NK-92 treated with Interleukin-12 subunit alpha and Interleukin-12 subunit beta, amount 100 ng/mL, for 24 hours (cell line): ENCODE data around the gene NOC2L.
"Not testable (repeated sequence)": the region's sequence is repeated elsewhere in the genome, so short reads cannot be mapped to it uniquely, and the experiment has no call there.

Experiments
- DNase-seq: peaks from one replicate; lab custom pipeline; 2025; lab: John Stamatoyannopoulos, UW

NOC2L gene

DNA sequence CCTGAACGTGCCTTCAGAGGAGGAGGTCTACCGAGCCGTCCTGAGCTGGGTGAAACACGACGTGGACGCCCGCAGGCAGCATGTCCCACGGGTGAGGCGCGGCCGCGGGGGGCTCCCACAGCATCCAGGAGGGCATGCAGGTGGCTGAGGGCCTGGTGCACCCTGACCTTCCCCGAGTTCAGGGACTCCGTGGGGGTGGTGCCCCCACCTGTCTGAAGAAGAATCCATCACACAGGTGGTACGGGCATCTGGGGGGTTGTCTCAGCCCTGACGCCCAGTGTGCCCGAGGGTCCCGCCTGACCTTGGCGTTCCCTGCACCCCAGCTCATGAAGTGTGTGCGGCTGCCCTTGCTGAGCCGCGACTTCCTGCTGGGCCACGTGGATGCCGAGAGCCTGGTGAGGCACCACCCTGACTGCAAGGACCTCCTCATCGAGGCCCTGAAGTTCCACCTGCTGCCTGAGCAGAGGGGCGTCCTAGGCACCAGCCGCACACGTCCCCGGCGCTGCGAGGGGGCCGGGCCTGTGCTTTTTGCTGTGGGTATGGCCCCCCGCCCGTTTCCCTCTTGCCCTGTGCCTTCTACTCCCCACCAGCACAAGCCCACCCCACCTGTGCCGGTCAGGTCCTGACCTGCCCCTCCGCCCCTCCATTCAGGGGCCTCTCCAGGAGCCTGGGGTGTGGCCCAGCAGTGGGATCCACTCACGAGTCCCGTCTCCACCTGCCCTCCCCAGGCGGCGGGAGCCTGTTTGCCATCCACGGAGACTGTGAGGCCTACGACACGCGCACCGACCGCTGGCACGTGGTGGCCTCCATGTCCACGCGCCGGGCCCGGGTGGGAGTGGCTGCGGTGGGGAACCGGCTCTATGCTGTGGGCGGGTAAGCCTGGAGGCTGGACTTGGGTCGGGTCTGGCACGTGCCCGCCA lies 3.6 kb upstream of the NOC2L start:
- no peak for DNase-seq

DNA sequence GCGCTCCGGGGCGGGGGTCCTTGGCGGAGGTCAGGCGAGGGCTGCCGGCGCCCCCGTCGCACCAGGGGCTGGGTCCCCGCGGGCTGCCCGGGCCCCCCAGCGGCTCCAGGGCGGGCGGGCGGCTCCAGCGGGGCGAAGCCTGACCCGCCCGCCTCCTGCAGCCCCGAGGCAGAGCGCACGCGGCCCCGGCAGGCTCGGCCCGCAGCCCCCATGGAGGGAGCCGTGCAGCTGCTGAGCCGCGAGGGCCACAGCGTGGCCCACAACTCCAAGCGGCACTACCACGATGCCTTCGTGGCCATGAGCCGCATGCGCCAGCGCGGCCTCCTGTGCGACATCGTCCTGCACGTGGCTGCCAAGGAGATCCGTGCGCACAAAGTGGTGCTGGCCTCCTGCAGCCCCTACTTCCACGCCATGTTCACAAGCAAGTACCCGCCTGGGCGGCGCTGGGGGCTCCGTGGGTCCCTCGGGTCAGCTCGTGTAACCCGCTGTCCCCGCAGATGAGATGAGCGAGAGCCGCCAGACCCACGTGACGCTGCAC lies 2.1 kb upstream of the NOC2L start:
- DNase-seq: no peak

DNA sequence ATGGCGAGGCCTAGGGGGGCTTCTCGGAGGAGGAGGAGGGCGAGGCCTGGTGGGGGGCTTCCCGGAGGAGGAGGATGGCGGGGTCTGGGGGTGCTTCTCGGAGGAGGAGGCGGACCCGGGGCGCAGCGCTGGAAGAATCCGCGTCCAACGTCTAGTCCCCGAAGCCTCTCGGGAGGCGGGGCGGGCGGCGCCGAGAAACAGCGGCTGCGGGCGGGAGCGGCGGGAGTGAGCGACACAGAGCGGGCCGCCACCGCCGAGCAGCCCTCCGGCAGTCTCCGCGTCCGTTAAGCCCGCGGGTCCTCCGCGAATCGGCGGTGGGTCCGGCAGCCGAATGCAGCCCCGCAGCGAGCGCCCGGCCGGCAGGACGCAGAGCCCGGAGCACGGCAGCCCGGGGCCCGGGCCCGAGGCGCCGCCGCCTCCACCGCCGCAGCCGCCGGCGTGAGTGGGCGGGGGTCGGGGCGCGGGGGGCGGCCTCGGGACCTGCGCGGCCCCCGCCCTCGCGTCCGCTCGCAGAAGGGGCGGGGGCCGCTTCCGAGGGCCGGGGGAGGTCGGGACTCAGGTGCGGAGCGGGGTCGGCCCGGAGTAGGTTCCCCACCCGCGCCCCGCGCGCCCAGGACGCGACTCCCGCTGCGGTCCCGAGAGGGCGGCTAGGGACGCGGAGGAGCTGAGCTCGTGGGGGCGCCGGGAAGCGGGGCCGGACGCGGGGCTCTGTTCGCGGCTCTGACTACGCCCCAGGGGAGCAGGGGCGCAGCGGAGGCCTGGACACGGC lies 1.5 kb upstream of the NOC2L start, which contains the start of gene KLHL17:
TSS of gene KLHL17 (plus strand) at position 222 of the 769 bp plus-strand sequence. CDS start at position 332, 110 bp downstream.
- peak; percentile 32 for DNase-seq

DNA sequence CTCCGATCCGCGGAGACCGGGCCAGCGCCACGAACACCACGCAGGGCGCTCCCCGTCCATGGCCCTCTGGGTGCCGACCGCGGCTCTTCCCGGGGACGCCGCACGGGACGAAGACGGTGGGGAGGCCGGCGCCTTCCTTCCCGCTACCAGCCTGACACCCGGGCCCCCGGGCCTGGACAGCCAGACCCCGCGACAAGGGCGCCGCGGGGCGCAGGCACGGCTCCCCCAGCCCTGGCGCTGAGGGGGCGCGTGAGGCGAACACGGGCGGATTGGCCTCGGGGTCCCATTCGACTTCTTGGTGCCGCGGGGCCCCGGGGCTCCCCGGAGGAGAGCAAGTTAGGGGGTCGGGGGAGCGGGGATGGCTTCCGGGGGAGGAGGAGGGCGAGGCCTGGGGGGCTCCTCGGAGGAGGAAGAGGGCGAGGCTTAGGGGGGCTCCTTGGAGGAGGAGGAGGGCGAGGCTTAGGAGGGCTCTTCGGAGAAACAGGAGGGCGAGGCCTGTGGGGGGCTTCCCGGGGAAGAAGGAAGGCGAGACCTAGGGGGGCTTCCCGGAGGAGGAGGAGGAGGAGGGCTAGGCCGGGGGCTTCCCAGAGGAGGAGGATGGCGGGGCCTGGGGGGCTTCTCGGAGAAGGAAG lies 791 bp upstream of the NOC2L start:
- DNase-seq: no peak

DNA sequence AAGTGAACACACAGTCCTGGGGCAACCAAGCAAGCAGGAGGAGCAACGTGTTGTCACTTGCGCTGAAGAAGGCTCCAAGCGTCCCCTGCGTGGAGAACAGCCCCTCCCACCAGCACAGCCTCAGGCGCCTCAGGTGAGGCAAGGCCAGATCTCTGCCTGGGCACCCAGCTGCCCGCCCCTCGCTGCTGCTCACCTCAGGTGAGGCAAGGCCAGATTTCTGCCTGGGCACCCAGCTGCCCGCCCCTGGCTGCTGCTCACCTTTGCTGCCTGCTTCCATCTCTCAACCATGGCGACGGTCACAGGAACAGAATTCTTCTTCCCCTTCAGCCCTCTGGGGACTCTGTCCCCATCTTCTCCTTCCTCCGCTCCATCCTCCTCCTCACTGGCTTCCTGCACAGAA lies 2.4 kb downstream of the NOC2L start:
- DNase-seq: no peak

DNA sequence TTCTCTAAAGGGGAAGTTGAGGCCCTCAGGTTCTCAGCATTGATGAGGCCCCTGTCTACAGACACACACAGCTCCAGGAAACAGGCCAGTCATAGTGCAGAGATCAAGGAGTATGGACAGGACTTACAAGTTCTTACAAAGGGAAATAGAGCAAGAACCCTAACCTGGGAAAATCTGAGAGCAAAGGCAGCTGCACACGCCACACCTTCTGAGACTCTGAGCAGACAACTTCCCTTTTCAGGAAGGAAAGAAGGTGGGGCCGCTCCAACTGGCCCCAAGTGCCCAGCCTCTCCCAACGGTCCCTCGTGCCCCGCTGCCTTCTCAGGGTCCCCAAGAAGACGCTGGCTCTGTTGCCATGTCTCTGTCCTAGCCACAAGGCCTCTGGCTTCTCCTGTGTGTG lies 3.6 kb downstream of the NOC2L start:
- DNase-seq: no peak

DNA sequence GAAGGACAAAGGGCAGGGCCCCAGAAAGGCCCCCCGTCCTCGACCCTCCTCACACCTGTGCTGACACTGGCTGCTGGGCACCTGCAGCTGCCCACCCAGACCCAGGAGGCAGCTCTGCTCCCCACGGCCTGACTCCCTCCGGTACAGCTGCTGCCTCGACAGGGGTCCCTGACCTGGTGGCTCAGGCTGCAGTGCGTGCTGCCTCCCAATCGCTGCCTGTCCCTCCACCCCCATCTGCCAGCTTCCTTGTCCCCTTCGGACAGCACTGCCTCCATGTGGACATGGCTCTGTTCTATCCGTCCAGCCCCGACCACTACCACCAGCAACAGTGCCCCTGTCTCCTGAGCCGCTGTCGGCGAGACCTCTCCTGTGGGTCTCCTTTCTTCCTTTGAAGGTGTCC lies 4.1 kb downstream of the NOC2L start:
- no peak for DNase-seq

DNA sequence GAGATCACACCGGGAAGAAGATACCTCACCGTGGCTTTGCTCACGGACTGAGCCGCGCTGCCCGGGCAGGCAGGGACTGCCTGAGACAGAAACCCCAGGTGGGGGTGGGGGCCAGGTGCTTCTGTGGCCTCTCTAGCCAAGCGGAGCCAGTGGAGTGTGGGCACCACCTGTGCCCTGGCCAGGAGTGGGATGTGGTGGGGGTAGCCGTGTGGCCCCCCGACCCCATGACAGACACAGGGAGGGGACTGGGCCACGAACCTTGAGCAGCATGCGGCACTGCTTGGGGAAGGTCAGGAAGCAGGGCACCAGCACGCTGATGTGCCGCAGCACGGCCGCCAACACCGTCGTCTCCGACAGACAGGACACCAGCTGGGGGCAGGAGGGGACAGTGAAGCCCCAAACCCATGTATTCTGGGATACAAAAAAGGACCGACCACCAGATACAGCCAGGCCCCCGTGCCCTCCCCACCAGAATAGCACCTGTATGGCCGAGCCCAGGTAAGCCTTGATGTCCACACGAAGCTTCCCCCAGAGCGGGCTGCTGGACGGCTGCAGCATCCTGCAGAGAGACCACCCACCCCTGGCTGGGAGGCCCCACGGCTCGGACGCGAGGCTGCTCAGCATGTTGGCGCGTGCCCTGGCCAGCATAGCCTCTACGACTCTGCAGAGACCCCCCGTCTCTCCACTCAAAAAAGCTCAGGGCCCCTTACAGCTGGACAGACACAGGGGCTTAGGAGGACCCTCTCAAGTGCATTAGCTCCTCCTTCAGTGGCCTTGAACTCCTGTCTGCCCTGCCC lies 5.3 kb downstream of the NOC2L start:
- no peak for DNase-seq

DNA sequence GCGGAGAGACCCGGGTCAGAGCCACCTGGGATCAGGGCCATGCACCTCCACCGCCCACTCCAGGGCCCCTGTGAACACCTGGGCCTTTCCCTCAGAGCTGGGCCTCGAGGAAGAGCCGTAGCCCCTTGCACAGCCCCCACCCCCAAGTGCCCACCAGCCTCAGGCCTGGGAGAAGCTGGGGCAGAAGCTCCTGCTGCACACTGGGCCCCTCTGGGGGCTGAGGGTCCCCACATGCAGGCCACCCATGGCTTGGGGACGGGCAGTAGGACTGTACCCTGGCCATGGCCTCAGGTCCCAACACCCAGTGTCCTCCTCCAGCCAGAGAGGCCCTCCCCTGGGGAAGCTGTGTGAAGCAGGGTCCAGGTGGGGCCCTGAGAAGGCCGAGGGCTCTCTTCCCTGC lies 6.5 kb downstream of the NOC2L start:
- no peak for DNase-seq

DNA sequence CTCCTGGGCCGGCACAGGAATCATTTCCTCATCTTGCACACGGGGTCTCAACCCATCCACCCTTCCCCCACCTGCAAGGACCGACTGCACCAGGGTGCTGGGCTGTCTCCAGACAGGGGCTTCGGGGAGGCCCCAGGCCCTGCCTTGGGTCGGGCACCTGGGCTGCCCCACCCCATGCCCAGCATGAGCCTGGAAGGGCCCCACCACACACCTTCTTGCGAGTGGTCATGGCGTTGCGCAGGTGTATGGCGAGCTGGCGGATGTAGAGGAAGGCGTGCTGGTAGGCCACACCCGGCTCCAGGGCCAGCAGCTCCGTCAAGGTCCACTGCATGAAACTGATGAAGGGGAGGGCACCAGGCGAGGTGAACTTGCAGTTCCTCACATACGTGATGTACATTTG lies 6.9 kb downstream of the NOC2L start:
- DNase-seq: no peak

DNA sequence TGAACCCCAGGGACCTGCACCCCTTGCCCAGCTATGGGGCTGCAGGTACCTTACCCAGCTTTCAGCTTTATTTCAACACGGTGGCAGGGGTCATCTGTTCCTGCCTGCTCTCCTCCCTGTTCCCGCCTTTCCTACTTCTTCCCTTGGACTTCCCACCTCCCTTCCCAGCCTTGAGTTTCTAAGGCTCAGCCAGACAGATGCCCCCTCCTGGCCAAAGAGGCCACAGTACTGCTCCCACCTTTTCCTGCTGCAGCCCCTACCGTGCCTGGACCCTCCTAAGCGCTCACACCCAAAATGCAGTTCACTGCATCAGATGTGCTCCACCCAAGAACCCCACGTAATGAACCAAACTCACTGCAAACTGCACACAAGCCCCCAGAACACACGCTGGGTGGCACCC lies 7.7 kb downstream of the NOC2L start:
- no peak for DNase-seq

DNA sequence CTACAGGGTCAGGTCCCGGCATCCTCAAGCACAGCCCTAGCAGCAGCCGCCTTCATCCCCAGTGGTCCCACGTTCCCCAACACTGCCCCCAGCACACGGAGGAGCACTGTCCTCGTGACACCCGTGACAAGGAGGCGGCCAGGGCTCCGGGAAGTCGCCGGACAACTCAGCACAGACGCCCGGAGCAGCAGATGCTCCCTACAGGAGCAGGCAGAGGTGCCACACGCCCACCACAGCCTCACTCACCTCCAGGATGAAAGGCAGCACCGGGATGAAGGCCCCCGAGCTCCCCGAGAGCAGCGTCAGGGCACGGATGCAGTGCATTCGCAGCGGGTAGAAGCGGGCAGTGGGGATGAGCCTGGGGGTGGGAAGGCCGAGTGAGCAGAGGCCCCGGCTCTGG lies 8.2 kb downstream of the NOC2L start:
- DNase-seq: no peak

DNA sequence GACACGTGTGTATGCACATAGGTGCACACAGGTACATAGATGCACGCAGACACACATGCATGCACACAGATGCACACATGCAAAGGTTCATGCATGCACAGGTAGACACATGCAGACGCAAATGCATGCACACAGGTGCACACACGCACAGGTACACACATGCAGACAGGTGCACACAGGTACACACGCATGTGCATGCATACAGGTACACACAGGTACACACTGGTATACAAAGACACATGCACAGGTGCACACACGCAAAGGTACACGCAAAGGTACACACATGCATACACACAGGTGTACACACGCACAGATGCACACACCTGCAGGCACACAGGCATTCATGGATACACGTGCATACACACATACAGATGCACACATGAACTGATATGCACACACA lies 8.8 kb downstream of the NOC2L start:
- no peak for DNase-seq

DNA sequence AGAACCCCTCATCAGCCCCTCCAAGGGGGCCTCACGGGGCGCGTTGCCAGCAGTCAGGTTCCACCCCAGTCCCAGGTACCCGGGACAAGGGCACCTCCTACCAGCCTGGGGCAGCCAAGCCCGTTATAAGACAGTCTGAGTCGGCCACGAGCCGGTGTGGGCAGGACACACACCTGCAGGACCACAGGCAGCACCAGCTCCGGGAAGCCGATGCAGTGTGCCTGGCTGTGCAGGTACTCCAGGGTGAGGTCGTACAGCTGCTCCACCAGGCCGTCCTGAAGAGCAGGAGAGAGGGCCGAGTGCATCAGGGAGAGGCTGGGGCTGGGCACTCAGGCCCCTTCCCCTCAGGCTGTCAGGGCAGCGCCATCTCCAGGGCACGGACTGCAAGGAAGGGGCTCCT lies 11.1 kb downstream of the NOC2L start:
- no peak for DNase-seq

DNA sequence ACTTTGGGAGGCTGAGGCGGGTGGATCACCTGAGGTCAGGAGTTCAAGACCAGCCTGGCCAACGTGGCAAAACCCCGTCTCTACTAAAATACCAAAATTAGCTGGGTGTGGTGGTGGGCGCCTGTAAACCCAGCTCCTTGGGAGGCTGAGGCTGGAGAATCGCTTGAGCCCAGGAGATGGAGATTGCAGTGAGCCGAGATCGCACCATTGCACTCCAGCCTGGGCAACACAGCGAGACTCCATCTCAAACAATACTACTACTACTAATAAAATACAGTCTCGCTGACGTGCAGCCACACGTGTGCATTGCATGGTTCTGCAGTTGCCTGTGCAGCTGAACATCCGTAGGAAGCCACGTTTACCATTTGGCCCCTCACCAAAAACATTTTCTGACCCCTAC lies 12.2 kb downstream of the NOC2L start:
- DNase-seq: not testable (repeated sequence)

DNA sequence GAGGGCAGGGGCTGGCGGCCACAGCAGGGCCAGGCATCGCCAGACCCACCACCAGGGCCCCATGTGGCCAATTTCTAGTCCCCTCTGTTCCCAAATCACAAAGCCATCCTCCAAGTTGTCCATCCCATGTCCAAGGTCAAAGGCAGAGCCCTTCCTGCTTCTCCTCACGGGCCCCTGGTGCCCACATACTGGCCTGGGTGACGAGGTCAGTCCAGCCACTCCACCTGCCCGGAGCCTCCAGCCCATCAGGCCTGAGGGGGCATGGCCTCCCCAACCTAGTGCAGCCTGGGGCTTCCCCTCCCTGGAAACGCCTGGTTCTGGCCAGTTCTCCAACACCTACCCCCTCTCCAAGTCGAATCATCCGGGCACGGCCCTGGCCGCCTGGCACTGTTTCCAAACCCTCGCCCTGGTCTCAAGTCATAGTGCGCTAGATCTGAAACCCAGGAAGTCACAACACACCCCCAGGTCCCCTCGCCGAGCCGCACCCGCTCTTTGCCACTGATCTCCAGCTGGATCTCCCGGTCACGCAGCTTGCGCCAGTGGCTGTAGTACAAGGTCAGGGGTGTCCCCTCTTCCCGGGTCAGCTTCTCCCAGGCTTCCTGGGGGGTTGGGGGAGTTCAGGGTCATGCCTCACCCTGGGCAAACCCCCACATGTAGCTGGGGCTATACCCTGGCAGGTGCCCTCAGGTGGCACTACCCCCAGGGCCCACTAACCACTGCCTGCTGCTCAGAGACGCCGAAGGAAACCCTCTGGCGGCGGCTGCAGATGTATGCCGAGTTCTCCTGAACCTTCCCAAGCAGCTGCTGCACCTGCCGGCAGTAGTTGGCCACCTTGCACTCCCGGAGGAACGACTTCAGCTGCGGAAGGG lies 13.1 kb downstream of the NOC2L start:
- DNase-seq: no peak

DNA sequence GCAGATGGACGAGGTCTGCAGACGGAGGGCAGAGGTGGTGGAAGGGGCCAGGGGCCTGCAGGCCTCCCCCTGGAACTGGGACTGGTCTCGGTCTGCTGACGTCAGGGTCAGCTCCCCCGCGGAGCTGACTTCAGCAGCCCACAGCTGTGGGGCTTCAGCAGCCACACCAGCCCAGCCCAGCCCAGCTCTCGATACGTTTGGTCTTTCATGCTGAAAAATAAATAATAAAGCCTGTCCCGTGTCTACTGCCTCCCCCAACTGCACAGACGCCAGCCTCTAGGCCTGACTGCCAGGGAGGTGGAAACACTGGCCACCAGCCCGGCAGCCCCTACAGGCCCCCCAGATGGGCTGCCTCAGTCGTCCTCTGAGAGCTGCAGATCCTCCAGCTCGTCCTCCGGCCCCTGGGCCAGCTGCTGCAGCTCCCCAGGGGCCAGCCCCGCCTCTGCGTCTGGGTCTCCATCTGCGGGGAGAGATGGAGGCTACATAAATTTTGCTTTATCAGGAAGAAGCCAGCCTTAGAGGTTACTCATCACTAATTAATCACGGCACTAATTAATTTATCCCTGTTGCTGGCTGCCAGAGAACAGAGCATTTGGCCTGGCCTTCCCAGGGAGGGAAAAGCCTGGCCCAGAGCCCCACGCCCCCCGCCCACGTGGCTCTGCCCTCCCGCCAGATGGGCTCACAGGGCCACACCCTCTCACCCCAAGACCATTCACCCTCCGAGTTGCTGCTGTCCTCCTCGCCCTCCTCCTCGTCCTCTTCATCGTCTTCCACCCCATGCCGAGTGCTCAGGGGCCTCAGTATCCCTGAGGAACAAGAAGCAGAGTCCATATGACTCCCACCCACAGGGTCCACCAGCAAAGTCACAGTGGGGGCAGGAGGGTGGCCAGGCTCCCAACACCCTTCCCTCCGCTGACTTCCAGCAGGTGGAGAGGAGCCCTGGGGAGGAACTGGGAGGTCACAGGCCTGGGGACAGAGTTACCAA lies 14.4 kb downstream of the NOC2L start:
- no peak for DNase-seq

DNA sequence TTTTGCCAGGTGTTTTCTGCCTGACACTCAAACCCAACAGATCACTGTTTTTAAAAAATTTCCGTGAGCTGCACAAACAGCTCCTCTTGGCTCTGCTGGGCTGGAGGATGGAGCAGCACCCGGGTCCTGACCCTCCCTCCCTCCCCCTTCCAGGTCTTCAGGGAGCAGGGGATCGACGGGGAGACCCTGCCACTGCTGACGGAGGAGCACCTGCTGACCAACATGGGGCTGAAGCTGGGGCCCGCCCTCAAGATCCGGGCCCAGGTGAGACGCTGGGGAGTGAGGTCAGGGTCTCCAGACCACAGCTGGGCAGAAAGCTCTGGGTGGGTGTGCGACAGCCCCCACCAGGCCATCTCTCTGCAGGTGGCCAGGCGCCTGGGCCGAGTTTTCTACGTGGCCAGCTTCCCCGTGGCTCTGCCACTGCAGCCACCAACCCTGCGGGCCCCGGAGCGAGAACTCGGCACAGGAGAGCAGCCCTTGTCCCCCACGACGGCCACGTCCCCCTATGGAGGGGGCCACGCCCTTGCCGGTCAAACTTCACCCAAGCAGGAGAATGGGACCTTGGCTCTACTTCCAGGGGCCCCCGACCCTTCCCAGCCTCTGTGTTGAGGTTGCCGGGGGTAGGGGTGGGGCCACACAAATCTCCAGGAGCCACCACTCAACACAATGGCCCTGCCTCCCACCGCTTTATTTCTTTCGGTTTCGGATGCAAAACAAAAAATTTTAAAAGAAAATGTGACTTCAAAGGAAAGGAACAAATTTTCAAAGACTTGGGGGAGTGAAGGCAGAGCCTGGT lies 15.3 kb downstream of the NOC2L start:
- DNase-seq: no peak
